Nephron progenitor cell (in vitro differentiated cells): ENCODE results near the gene AVPI1.
"Not testable (repeated sequence)": the region's sequence is repeated elsewhere in the genome, so short reads cannot be mapped to it uniquely, and the experiment has no call there.

Experiments
- DNase-seq: peaks from one replicate; pipeline ENCODE4 v3.0.0; 2021
- H3K27ac Mint-ChIP-seq: 2 replicates; pipeline ENCODE4 v1.8.0; 2021; ENCODE audit warnings: mild to moderate bottlenecking, moderate library complexity, mixed read lengths
- H3K27me3 Mint-ChIP-seq: 2 replicates; pipeline ENCODE4 v1.8.0; 2021; ENCODE audit warnings: mild to moderate bottlenecking, low read depth, mixed read lengths; ENCODE audit not compliant: poor library complexity
- H3K36me3 Mint-ChIP-seq: 2 replicates; pipeline ENCODE4 v1.8.0; 2021; ENCODE audit warnings: low read depth, mixed read lengths
- H3K4me1 Mint-ChIP-seq: 2 replicates; pipeline ENCODE4 v1.8.0; 2021; ENCODE audit warnings: mixed read lengths
- H3K4me3 Mint-ChIP-seq: 2 replicates; pipeline ENCODE4 v1.8.0; 2021; ENCODE audit warnings: mild to moderate bottlenecking, moderate library complexity, mixed read lengths
- H3K9me3 Mint-ChIP-seq: 2 replicates; pipeline ENCODE4 v1.8.0; 2021; ENCODE audit warnings: mild to moderate bottlenecking, moderate library complexity, mixed read lengths
- CTCF ChIP-seq: fragments of 200-600 bp; sonication (generic); IDR thresholded peaks from 2 replicates; pipeline ENCODE4 v1.5.0; 2021; ENCODE audit warnings: antibody characterized with exemption

The AVPI1 gene

DNA sequence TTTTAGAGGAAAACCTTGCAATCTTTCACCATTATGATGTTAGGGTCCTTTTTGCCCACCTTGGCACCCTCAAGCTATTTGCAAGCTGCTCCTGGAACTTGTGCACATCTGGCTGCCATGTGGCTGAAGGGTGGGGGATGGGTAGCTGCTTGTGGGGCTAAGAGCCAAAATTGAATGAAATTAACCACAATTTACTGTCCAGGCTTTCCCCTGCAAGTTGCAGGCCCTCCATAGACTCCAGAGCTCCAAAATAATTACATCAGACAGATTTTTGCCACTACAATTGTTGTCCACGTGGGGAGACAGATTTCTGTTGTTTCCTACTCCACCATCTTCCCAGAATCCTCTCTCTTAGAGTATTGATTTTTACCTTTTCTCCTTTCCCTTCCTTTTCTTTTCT lies 27.5 kb downstream of the AVPI1 start:
- Mint-ChIP-seq H3K36me3 (peaks cover 73% of the 10 kb centered on the region), H3K9me3 (no peaks in the 10 kb centered on the region), H3K27me3 (no peaks in the 10 kb centered on the region), H3K4me1 (no peaks in the 10 kb centered on the region), H3K4me3 (no peak overlapping the region), H3K27ac (no peak overlapping the region)
- no peak for TF ChIP-seq CTCF
- no peak for DNase-seq

DNA sequence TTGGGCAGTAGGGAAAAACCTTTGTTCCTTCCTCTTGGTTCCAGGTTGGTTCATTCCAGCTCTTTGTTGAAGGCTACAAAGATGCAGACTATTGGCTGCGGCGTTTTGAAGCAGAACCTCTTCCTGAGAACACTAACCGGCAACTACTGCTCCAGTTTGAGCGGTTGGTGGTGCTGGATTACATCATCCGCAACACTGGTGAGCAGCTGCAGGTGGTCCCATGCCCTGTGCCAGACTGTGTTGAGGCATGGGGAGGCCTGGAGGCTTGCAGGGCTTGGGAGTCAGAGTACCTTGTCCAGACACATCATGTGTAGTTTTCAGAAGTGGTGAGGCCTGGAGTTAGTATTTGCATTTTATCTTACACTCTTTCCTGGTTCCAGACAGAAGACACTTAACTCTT lies 30.3 kb downstream of the AVPI1 start:
- Mint-ChIP-seq H3K27ac (no peak overlapping the region), H3K9me3 (no peaks in the 10 kb centered on the region), H3K4me1 (no peaks in the 10 kb centered on the region), H3K27me3 (no peaks in the 10 kb centered on the region), H3K36me3 (peaks cover 71% of the 10 kb centered on the region), H3K4me3 (no peak overlapping the region)
- DNase-seq, result no peak
- TF ChIP-seq CTCF, result no peak

DNA sequence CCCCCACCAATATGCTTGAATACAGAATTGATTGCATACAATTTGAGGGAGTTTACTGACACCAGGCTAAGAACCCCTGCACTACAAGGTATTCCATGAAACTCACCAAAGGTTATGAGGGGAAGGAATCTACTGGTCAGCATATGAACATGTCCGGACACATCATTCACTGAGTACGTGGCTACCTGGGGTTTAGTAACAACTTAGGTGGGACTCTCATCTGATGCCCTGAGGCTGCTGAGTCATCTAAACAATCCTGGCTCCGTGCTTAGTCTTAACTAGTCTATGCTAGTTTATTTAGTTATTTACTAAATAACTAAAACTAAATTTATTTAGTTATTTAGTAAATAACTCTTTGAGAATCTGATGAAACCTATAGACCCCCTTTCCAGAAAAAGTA lies 35.3 kb downstream of the AVPI1 start:
- Mint-ChIP-seq H3K27ac (no peak overlapping the region), H3K27me3 (peaks cover 4% of the 10 kb centered on the region), H3K4me1 (peaks cover 8% of the 10 kb centered on the region), H3K4me3 (no peak overlapping the region), H3K36me3 (peaks cover 40% of the 10 kb centered on the region), H3K9me3 (no peaks in the 10 kb centered on the region)
- DNase-seq, result no peak
- no peak for TF ChIP-seq CTCF

DNA sequence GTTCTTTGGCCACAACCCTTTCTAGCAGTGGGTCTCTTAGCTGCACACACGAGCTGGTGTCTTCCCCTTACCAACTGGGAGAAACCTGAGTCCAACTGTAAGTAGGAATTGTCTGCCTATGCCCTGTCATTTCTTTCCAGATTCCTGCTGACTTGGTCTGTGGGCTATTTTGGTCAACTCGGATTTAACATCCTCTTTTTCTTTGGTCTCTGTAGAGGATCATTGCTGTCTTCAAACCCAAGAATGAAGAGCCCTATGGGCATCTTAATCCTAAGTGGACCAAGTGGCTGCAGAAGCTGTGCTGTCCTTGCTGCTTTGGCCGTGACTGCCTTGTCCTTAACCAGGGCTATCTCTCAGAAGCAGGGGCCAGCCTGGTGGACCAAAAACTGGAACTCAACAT lies 36.3 kb downstream of the AVPI1 start:
- peaks cover 4% of the 10 kb centered on the region for H3K27me3 Mint-ChIP-seq
- no peak overlapping the region for H3K4me3 Mint-ChIP-seq
- H3K27ac Mint-ChIP-seq, result no peak overlapping the region

DNA sequence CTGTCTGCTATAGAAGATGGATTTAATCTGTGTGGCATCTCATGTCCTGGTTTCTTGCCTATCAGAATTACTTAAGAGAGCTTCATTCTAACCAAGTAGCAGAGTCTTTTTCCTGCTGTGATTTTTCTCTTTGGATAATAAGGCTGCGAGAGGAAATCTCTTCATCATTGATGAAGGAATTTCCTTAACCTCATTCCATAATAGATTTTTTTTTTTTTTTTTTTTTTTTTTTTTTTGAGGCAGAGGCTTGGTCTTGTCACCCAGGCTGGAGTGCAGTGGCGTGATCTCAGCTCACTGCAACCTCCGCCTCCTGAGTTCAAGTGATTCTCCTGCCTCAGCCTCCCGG lies 37.7 kb downstream of the AVPI1 start:
- not testable (repeated sequence) for H3K4me3 Mint-ChIP-seq, H3K27me3 Mint-ChIP-seq, H3K27ac Mint-ChIP-seq, H3K9me3 Mint-ChIP-seq, DNase-seq, H3K4me1 Mint-ChIP-seq
- H3K36me3 Mint-ChIP-seq, result peaks cover 38% of the 10 kb centered on the region

More for the DNA sequence above, 36.3 kb downstream of the AVPI1 start:
- H3K4me1 Mint-ChIP-seq, result peaks cover 8% of the 10 kb centered on the region
- peaks cover 33% of the 10 kb centered on the region for H3K36me3 Mint-ChIP-seq
- no peak for TF ChIP-seq CTCF
- no peak for DNase-seq
- H3K9me3 Mint-ChIP-seq, result no peaks in the 10 kb centered on the region

GRCh38 chr10:97648562-97649404 lies 38.3 kb downstream of the AVPI1 start:
- Mint-ChIP-seq H3K4me3 (no peak overlapping the region), H3K9me3 (no peaks in the 10 kb centered on the region), H3K4me1 (peaks cover 8% of the 10 kb centered on the region), H3K36me3 (peaks cover 36% of the 10 kb centered on the region), H3K27me3 (peaks cover 4% of the 10 kb centered on the region), H3K27ac (no peak overlapping the region)
- no peak for DNase-seq
- TF ChIP-seq CTCF, result no peak
